Adrenal gland (tissue), 5 donors: ENCODE measurements around the gene POLR3E.

ENCODE experiments used
- CTCF ChIP-seq, 6 experiments: fragments of 450-650 bp in 4 of 6; fragments of 200-600 bp in 2 of 6; sonication (generic) in 1 of 6; IDR thresholded peaks; 1 replicate in 5 of 6; 2 replicates in 1 of 6; pipeline versions ENCODE4 v1.5.1 to v1.8.0; 2016 to 2021; ENCODE audit warnings: antibody characterized with exemption in 6 of 6, mild to moderate bottlenecking in 2 of 6, moderate library complexity in 1 of 6
- POLR2A ChIP-seq, 2 donors: fragments of 450-650 bp; IDR thresholded peaks; one replicate each; pipeline ENCODE4 v1.6.1; 2017; ENCODE audit warnings: antibody characterized with exemption in 2 of 2, mild to moderate bottlenecking in 2 of 2, moderate library complexity in 1 of 2
- donor health status: DM: no; HTN: no; CAD: no.

- TF ChIP-seq CTCF (IDR thresholded peaks at IDR 0.05) = no peak
- no peak for TF ChIP-seq POLR2A (IDR thresholded peaks at IDR 0.05)
Observed at GRCh38 chr16:22340945-22341344, 43.7 kb downstream of the POLR3E start.
